Measurements from ENCODE around the gene FUBP3. TPM values are rescaled to one million over a fixed set of nuclear protein-coding genes. Genes with fewer than 3 reads are reported as not detected.
"Not testable (repeated sequence)": the region's sequence is repeated elsewhere in the genome, so short reads cannot be mapped to it uniquely, and the experiment has no call there.

Gene FUBP3
- total RNA-seq, 1 experiment from 2014 or later = 49.7 TPM

- in situ Hi-C loops (cut with HindIII; ENCODE audit: low sequenced_read_pairs) = no loop called here
- no peak for DNase-seq (ENCODE audit: low spot score)
Measured at GRCh38 chr9:130555061-130555460, 24.3 kb upstream of the FUBP3 start.

DNA sequence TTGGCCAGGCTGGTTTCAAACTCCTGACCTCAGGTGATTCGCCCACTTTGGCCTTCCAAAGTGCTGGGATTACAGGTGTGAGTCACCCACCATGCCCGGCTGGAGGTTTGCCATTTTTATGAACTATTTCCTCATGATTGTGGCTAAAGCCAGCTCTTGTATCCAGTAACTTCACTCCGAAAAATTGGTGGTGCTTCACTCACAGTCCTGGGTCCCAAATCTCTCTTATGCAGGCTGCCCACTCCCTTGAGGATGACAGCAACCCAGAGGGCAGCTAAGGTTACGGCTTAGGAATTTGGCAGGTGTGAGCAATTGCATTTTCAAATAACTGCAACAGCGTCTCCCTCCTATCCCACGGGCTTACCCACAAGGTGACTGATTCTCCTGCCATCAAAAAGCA, 23.4 kb upstream of the FUBP3 start:
- in situ Hi-C loops (cut with HindIII; ENCODE audit: low sequenced_read_pairs) = no loop called here

GRCh38 chr9:130556396-130557076, 22.8 kb upstream of the FUBP3 start:
- no peak for DNase-seq (ENCODE audit: low spot score)
- in situ Hi-C loops (cut with HindIII; ENCODE audit: low sequenced_read_pairs) = no loop called here

More for the DNA sequence above, 23.4 kb upstream of the FUBP3 start:
- no peak for DNase-seq (ENCODE audit: low spot score)

DNA sequence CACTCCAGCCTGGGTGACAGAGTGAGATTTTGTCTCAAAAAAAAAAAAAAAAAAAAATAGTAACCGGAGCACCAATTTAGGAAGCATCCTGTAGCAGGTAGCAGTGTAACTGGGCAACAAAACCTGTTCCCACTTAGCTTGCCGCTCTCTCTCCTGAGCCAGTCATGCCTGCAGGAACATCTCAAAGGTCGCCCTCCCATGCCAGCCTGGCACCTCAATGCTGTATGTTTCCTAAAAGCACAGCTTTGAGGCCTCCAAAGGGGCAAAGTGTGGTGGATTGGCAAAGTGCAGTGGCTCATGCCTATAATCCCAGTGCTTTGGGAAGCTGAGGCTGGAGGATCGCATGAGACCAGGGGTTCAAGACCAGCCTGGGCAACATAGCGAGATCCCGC, 22.3 kb upstream of the FUBP3 start:
- in situ Hi-C loops (cut with HindIII; ENCODE audit: low sequenced_read_pairs) = no loop called here
- DNase-seq (ENCODE audit: low spot score) = no peak

- no peak for DNase-seq (ENCODE audit: low spot score)
Measured at GRCh38 chr9:130561056-130561455, 18.3 kb upstream of the FUBP3 start.

DNA sequence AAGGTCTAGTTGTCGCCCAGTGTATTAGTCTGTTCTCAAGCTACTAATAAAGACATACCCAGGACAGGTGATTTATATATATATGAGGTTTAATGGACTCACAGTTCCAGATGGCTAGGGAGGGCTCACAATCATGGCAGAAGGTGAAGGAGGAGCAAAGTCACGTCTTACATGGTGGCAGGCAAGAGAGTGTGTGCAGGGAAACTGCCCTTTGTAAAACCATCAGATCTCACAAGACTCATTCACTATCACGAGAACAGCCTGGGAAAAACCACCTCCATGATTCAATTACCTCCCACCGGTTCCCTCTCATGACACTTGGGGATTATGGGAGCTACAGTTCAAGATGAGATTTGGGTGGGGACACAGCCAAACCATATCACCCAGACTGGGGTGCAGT, 16.9 kb upstream of the FUBP3 start:
- in situ Hi-C loops (cut with HindIII; ENCODE audit: low sequenced_read_pairs); DNase-seq (ENCODE audit: low spot score): not testable (repeated sequence)

More at GRCh38 chr9:130561056-130561455, 18.3 kb upstream of the FUBP3 start:
- in situ Hi-C loops (cut with HindIII; ENCODE audit: low sequenced_read_pairs) = no loop called here

DNA sequence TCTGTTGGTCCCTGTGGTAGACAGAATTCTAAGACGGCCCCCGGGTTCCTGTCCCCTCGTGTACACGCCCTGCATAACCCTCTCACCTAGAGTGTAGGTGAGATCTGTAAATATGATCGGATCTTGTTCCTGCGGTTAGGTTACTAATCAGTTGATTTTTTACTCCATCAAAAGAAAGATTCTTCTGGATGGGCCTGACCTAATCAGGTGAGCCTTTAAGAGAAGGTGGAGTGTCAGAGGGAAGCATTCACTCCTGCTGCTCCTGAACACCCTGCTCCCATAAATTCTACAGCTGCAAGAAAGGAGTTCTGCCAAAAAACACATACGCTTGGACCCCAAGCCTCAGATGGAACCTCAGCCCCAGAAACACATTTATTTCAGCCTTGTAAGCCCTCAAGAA, 15.6 kb upstream of the FUBP3 start:
- in situ Hi-C loops (cut with HindIII; ENCODE audit: low sequenced_read_pairs) = no loop called here

GRCh38 chr9:130565792-130566191, 13.6 kb upstream of the FUBP3 start:
- DNase-seq (ENCODE audit: low spot score) = no peak
- in situ Hi-C loops (cut with HindIII; ENCODE audit: low sequenced_read_pairs) = no loop called here

More for the DNA sequence above, 15.6 kb upstream of the FUBP3 start:
- no peak for DNase-seq (ENCODE audit: low spot score)

DNA sequence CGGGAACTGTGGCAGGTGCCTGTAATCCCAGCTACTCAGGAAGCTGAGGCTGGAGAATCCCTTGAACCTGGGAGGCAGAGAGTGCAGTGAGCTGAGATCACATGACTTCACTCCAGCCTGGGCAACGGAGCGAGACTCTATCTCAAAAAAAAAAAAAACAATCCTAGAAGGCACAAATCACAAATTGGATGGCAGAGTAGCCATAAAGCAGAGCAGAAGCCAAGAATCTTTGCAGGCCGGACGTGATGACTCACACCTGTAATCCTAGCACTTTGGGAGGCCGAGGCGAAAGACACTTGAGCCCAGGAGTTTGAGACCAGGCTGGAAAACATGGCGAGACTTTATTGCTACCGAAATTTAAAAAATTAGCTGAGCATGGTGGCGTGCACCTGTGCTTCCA, 9.2 kb upstream of the FUBP3 start:
- DNase-seq (ENCODE audit: low spot score) = no peak
- in situ Hi-C loops (cut with HindIII; ENCODE audit: low sequenced_read_pairs) = no loop called here

DNA sequence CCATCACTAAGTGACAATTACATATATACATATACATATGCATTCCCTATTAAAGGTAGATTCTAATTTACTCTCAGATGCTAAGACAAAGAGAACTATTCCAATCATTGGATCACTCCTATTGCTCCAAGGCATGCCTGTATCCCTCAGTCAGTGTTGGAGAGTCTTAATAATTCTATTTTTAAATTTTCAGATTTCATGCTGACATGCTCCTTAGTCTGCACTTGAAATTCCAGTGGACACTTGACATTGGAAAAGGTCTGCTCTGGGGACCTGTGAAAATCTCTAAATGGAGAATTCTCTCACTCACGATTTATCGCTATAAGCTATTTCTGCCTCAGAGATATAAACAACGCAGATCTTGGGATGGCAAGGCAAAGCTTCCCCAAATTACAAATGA, 3.9 kb upstream of the FUBP3 start:
- in situ Hi-C loops (cut with HindIII; ENCODE audit: low sequenced_read_pairs) = no loop called here
- no peak for DNase-seq (ENCODE audit: low spot score)

DNA sequence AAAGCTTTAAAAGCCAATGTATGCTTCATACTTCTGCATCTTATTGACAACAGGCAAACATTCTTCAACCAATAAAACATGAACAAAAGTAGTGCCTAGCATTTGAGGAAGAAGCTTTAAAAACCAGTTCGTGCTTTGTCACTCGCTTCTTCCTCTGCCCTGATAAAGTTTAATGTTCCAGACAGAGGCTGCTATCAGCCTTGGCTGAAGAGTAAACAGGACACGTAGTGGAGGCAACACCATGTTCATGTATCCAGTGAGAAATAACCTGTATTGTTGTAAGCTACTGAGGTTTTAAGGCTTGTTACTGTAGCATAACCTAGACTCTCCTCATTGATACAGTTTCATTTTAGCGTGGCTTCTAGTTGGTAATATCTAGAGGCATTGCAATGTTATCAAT, 3.2 kb upstream of the FUBP3 start:
- no peak for DNase-seq (ENCODE audit: low spot score)

GRCh38 chr9:130579738-130580463, 524 bp downstream of the FUBP3 start:
- no peak for DNase-seq (ENCODE audit: low spot score)
- in situ Hi-C loops (cut with HindIII; ENCODE audit: low sequenced_read_pairs) = no loop called here

More for the DNA sequence above, 3.2 kb upstream of the FUBP3 start:
- in situ Hi-C loops (cut with HindIII; ENCODE audit: low sequenced_read_pairs) = no loop called here

DNA sequence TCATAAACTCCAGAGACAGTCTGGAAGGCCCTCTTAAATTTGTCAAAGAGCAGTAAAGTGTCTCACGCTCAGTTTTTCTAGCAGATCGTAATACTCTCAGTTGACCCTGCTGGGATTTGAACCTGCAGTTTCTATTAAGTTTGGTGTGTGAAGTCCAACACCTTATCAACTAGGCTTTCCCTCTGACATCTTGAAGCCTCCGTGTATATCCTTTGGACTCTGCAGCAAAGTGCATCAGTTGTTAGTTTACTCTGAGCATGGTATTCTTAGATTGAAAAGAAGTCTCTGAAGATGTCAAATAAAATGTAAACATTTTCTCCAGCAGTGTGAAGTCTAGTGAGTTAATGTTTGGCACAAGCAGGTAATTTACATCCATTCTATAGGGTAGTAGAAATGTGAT, 2.4 kb downstream of the FUBP3 start:
- DNase-seq (ENCODE audit: low spot score) = no peak
- in situ Hi-C loops (cut with HindIII; ENCODE audit: low sequenced_read_pairs) = no loop called here

GRCh38 chr9:130583271-130583670, 3.9 kb downstream of the FUBP3 start:
- in situ Hi-C loops (cut with HindIII; ENCODE audit: low sequenced_read_pairs) = no loop called here
- no peak for DNase-seq (ENCODE audit: low spot score)

DNA sequence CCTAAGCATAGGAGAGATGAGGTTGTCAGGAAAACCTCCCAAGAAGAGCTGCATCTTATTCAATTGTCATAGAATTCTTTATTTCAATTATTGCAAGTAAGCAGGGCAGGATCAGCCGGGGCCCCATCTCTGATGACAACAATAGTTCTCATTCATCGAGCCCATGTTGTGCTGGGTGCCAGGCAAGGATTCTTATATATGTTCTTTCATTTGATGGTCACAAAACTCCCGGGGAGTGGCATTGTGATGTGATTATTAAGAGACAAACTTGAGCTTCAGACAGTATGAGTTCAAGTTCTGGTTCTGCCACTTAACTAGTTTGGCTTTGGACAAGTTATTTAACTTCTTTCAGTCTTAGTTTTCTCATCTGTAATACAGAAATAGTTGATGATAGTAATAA, 8.5 kb downstream of the FUBP3 start:
- in situ Hi-C loops (cut with HindIII; ENCODE audit: low sequenced_read_pairs) = no loop called here

GRCh38 chr9:130588416-130588815, 9.0 kb downstream of the FUBP3 start:
- in situ Hi-C loops (cut with HindIII; ENCODE audit: low sequenced_read_pairs) = no loop called here
- no peak for DNase-seq (ENCODE audit: low spot score)

More for the DNA sequence above, 8.5 kb downstream of the FUBP3 start:
- DNase-seq (ENCODE audit: low spot score) = no peak

GRCh38 chr9:130589754-130590153, 10.4 kb downstream of the FUBP3 start:
- no peak for DNase-seq (ENCODE audit: low spot score)
- in situ Hi-C loops (cut with HindIII; ENCODE audit: low sequenced_read_pairs) = no loop called here

- in situ Hi-C loops (cut with HindIII; ENCODE audit: low sequenced_read_pairs) = no loop called here
- no peak for DNase-seq (ENCODE audit: low spot score)
Measured at GRCh38 chr9:130590305-130590704, 10.9 kb downstream of the FUBP3 start.

DNA sequence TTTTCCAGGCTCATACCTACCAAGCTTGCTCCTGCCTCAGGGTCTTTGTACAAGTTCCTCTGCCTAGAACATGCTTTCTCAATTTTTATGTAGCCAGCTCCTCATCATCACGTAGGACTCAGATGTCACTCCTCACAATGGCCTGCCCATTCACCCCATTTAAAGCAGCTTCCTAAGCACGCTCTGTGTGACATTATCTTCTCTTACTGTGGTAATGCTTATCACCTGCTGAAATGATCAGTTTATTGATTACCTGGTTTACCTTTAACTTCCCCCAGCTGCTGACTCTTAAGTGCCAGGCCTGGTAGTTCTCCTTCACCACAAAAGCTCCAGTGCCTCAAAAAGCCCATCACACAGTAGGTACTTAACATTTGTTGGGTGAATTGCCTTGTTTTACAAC, 13.6 kb downstream of the FUBP3 start:
- in situ Hi-C loops (cut with HindIII; ENCODE audit: low sequenced_read_pairs) = no loop called here

DNA sequence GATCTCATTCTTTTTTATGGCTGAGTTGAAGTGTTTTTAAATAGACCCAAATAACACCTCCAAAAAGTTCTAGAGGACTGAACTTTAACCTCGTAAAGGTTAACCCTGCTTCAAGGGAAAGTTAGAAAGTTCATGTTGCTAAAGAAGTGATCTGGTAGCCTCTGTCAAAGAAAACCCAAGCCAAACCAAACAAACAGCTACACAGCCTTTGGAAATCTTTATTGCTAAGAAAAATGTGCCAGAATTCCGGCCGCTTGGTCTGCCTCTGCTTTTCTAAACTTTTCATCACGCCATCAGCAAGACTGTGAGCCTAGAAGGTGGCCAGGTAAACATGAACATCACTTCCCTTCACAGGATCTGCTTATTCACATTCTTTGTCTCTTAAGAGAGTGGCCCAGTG, 17.9 kb downstream of the FUBP3 start:
- DNase-seq (ENCODE audit: low spot score) = no peak
- in situ Hi-C loops (cut with HindIII; ENCODE audit: low sequenced_read_pairs) = no loop called here

More for the DNA sequence above, 13.6 kb downstream of the FUBP3 start:
- DNase-seq (ENCODE audit: low spot score) = no peak

- DNase-seq (ENCODE audit: low spot score) = no peak
- in situ Hi-C loops (cut with HindIII; ENCODE audit: low sequenced_read_pairs) = no loop called here
Measured at GRCh38 chr9:130598188-130598587, 18.8 kb downstream of the FUBP3 start.
